ENCODE results near the gene NFATC1. TPM values are rescaled to one million over a fixed set of nuclear protein-coding genes. Genes with fewer than 3 reads are reported as not detected.

Gene NFATC1
- polyA plus RNA-seq, 1 of the 3 experiments (the other 2 are of a cell fraction), result 0.02 TPM

DNA sequence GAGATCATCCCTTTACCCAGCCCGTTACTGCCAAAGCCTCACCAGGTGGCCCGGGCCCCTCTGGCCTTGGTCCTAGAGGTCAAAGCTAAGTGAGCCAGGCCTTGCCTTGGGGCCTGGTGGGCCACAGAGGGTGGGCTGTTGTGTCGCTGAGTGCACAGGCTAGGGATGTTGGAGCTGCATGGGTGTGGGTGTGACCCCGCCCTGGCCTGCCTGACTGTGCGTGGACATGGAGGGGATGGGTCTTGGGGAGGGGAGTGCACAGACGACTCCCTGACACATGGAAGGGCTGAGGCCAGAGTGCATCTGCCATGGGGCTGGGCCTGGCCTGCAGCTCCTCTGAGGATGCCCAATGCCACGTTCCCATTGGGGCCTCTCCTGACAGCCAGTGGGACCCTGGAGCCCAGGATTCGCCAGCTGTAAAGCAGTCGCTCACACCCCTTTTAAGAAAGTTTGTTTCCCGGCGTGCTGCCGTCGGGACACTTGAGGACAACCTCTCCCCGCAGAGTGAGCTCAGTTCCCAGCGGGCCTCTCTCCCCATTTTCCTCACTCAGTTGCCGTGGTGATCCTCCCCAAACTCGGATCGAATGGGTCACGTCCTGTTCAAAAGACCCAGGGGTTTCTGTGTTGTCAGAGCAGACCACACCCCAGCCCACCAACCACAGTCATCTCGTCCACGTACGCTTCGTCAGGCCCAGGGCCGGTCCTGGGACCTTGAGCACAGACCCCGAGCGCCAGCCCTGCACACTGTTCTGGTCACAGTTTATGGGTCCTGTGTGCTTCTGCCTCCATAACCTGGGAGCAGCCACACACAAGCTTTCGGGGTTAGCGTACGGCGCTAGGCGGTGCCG, 93.5 kb downstream of the NFATC1 start:
- H3K9me3 ChIP-seq, result no peaks in the 10 kb centered on the region
- no peak overlapping the region for H3K4me3 ChIP-seq (ENCODE audit: low read depth in 2 of 2, low read length in 1 of 2)
- 21% methylated on average over 22 of the region's 32 CpGs for WGBS (ENCODE audit: low lambda C conversion rate)
- POLR2A ChIA-PET, result no interaction called here
- H3K9ac ChIP-seq, result no peak overlapping the region
- H4K20me1 ChIP-seq (ENCODE audit: insufficient read depth), result no peaks in the 10 kb centered on the region
- no peak overlapping the region for H2AFZ ChIP-seq (ENCODE audit: low read depth)
- H3K27ac ChIP-seq (ENCODE audit: low read depth in 2 of 2, low read length in 1 of 2), result no peak overlapping the region
- H3K4me2 ChIP-seq, result no peak overlapping the region
- H3F3A ChIP-seq (replicated peaks; ENCODE audit: insufficient read depth), result peaks cover 4% of the 10 kb centered on the region
- H3K4me1 ChIP-seq (ENCODE audit: control insufficient read depth in 1 of 2, insufficient read depth in 2 of 2, low read depth in 1 of 2, low read length in 1 of 2), result peaks cover 0 to 13% of the 10 kb centered on the region in 2 experiments; a peak in 2 of 4 replicates
- no peaks in the 10 kb centered on the region for H3K79me2 ChIP-seq (ENCODE audit: insufficient read depth)
- no peak for DNase-seq
- CTCF ChIA-PET, result no interaction called here
- TF ChIP-seq SMC3 (IDR thresholded peaks at IDR 0.05; ENCODE audit: low read depth, low read length) (no peak), GATA2 (CRISPR knock-in tag; IDR thresholded peaks at IDR 0.05) (no peak), RFX5 (IDR thresholded peaks at IDR 0.05; ENCODE audit: low read length) (no peak)
- TF ChIP-seq, protein P1, sequence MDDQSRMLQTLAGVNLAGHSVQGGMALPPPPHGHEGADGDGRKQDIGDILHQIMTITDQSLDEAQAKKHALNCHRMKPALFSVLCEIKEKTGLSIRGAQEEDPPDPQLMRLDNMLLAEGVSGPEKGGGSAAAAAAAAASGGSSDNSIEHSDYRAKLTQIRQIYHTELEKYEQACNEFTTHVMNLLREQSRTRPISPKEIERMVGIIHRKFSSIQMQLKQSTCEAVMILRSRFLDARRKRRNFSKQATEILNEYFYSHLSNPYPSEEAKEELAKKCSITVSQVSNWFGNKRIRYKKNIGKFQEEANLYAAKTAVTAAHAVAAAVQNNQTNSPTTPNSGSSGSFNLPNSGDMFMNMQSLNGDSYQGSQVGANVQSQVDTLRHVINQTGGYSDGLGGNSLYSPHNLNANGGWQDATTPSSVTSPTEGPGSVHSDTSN (IDR thresholded peaks at IDR 0.05), result no peak
- TF ChIP-seq, protein P2, sequence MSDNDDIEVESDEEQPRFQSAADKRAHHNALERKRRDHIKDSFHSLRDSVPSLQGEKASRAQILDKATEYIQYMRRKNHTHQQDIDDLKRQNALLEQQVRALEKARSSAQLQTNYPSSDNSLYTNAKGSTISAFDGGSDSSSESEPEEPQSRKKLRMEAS (IDR thresholded peaks at IDR 0.05; ENCODE audit: low read depth), result no peak
- TF ChIP-seq, protein P3, sequence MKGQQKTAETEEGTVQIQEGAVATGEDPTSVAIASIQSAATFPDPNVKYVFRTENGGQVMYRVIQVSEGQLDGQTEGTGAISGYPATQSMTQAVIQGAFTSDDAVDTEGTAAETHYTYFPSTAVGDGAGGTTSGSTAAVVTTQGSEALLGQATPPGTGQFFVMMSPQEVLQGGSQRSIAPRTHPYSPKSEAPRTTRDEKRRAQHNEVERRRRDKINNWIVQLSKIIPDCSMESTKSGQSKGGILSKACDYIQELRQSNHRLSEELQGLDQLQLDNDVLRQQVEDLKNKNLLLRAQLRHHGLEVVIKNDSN (IDR thresholded peaks at IDR 0.05; ENCODE audit: borderline replicate concordance, low read depth), result no peak
- TF ChIP-seq, protein P4, sequence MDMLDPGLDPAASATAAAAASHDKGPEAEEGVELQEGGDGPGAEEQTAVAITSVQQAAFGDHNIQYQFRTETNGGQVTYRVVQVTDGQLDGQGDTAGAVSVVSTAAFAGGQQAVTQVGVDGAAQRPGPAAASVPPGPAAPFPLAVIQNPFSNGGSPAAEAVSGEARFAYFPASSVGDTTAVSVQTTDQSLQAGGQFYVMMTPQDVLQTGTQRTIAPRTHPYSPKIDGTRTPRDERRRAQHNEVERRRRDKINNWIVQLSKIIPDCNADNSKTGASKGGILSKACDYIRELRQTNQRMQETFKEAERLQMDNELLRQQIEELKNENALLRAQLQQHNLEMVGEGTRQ (IDR thresholded peaks at IDR 0.05; ENCODE audit: borderline replicate concordance, low read depth, low read length), result no peak
- H3K9me2 ChIP-seq, result no peaks in the 10 kb centered on the region
- H3K27me3 ChIP-seq (ENCODE audit: insufficient read depth), result peaks cover 78% of the 10 kb centered on the region
- H3K36me3 ChIP-seq (replicated peaks in 1 of 2; ENCODE audit: control insufficient read depth in 1 of 2, insufficient read depth in 2 of 2, low read length in 1 of 2), result no peaks in the 10 kb centered on the region

DNA sequence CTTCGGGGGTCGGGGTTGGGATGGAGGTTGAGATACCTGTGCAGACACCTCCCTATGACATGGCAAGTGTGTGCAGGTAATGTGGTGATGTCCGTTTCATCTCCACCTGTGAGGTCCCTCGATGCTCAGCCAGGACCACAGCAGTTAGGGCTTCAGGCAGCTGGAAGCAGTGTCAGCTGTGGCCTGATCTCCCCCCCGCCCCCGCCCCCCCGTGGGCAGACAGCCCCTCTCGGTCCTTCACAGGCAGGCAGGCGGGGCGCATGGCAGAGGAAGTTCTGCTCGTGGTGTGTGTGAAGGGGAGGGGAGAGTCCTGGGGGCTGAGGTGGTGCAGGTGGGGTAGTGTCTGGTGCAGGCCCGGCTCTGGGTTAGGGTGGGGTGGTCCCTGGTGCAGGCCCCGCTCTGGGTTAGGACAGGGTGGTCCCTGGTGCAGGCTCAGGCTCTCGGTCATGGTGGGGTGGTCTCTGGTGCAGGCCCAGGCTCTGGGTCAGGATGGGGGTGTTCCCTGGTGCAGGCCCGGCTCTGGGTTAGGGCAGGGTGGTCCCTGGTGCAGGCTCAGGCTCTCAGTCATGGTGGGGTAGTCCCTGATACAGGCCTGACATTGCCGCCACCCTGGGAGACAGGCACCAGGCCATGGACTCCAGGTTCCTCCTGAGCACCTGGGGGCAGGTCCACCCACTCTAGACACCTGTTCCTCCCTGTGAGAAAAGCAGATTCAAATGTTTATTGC, 94.3 kb downstream of the NFATC1 start:
- TF ChIP-seq NFIC (IDR thresholded peaks at IDR 0.05; ENCODE audit: borderline replicate concordance) (no peak), FOSL2 (IDR thresholded peaks at IDR 0.05; ENCODE audit: borderline replicate concordance, low read depth) (no peak), MXI1 (IDR thresholded peaks at IDR 0.05; ENCODE audit: low read depth, low read length) (no peak), NRF1 (IDR thresholded peaks at IDR 0.05; ENCODE audit: low read depth, low read length) (no peak)
- TF ChIP-seq, protein P5, sequence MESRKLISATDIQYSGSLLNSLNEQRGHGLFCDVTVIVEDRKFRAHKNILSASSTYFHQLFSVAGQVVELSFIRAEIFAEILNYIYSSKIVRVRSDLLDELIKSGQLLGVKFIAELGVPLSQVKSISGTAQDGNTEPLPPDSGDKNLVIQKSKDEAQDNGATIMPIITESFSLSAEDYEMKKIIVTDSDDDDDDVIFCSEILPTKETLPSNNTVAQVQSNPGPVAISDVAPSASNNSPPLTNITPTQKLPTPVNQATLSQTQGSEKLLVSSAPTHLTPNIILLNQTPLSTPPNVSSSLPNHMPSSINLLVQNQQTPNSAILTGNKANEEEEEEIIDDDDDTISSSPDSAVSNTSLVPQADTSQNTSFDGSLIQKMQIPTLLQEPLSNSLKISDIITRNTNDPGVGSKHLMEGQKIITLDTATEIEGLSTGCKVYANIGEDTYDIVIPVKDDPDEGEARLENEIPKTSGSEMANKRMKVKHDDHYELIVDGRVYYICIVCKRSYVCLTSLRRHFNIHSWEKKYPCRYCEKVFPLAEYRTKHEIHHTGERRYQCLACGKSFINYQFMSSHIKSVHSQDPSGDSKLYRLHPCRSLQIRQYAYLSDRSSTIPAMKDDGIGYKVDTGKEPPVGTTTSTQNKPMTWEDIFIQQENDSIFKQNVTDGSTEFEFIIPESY (IDR thresholded peaks at IDR 0.05; ENCODE audit: borderline replicate concordance, low read depth), result no peak
- TF ChIP-seq, protein P2 (IDR thresholded peaks at IDR 0.05; ENCODE audit: low read depth), result no peak
- H3K9me3 ChIP-seq, result no peaks in the 10 kb centered on the region
- H3K9ac ChIP-seq, result no peak overlapping the region
- POLR2A ChIA-PET, result no interaction called here
- CTCF ChIA-PET, result no interaction called here
- H3K4me2 ChIP-seq, result no peak overlapping the region
- H3K79me2 ChIP-seq (ENCODE audit: insufficient read depth), result no peaks in the 10 kb centered on the region
- peaks cover 4% of the 10 kb centered on the region for H3F3A ChIP-seq (replicated peaks; ENCODE audit: insufficient read depth)
- no peaks in the 10 kb centered on the region for H3K36me3 ChIP-seq (replicated peaks in 1 of 2; ENCODE audit: control insufficient read depth in 1 of 2, insufficient read depth in 2 of 2, low read length in 1 of 2)
- no peak overlapping the region for H3K27ac ChIP-seq (ENCODE audit: low read depth in 2 of 2, low read length in 1 of 2)
- H2AFZ ChIP-seq (ENCODE audit: low read depth), result no peak overlapping the region
- H3K27me3 ChIP-seq (ENCODE audit: insufficient read depth), result peaks cover 72% of the 10 kb centered on the region
- no peak for DNase-seq
- H3K4me1 ChIP-seq (ENCODE audit: control insufficient read depth in 1 of 2, insufficient read depth in 2 of 2, low read depth in 1 of 2, low read length in 1 of 2), result peaks cover 0 to 7% of the 10 kb centered on the region in 2 experiments; a peak in 2 of 4 replicates
- no peaks in the 10 kb centered on the region for H4K20me1 ChIP-seq (ENCODE audit: insufficient read depth)
- no CpG with 5 or more reads among the region's 16 CpGs for WGBS (ENCODE audit: low lambda C conversion rate)
- no peak overlapping the region for H3K4me3 ChIP-seq (ENCODE audit: low read depth in 2 of 2, low read length in 1 of 2)
- no peaks in the 10 kb centered on the region for H3K9me2 ChIP-seq
